OCI-LY3 (cell line): ENCODE results near the gene MYLK4.

Experiments used
- CTCF ChIP-seq: fragments of 200-600, 300-600 bp; sonication (generic); IDR thresholded peaks from 2 replicates; pipeline ENCODE4 v1.5.1; 2014; ENCODE audit warnings: antibody characterized with exemption, low read length, low read depth
- EZH2phosphoT487 ChIP-seq: fragments of 200-600 bp; shearing (Covaris generic); IDR thresholded peaks from 2 replicates; pipeline ENCODE4 v1.6.1; 2018; ENCODE audit warnings: antibody characterized with exemption, mixed run types, low read depth

DNA sequence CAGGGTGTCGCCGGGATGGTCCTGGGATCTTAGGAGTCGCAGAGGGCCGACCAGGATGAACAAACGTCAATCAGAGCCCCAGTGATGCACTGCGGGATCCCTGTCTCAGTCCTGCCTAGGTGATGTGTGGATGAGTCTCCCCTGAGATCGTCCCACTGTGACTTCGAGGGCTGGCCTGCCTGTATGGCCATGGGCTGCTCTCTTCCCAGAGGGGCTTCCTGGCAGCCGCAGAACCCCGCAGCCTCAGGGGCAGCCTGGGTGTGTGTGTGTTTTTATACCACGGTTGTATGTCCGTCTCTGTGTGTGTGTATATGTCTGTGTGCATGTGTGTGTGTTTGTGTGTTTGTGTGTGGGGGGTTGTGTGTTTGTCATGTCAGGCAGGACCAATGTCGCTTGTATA lies 111.6 kb downstream of the MYLK4 start:
- no peak for TF ChIP-seq CTCF
- TF ChIP-seq EZH2phosphoT487 = no peak
